Left kidney (tissue), 2 donors: ENCODE results near the gene PIAS2. TPM values are rescaled to one million over a fixed set of nuclear protein-coding genes. Genes with fewer than 3 reads are reported as not detected.

Source experiments
- DNase-seq: peaks from one replicate; pipeline ENCODE4 v3.0.0-alpha.2; 2013
- polyA plus RNA-seq: library from polyadenylated mRNA; unstranded; fragments of 120-200 nt; gene quantifications from one replicate; pipeline ENCODE4 v1.2.1, GENCODE V29; 2013; ENCODE audit not compliant: insufficient read length

PIAS2 gene
- polyA plus RNA-seq, 1 donor, result 33.8 TPM

DNA sequence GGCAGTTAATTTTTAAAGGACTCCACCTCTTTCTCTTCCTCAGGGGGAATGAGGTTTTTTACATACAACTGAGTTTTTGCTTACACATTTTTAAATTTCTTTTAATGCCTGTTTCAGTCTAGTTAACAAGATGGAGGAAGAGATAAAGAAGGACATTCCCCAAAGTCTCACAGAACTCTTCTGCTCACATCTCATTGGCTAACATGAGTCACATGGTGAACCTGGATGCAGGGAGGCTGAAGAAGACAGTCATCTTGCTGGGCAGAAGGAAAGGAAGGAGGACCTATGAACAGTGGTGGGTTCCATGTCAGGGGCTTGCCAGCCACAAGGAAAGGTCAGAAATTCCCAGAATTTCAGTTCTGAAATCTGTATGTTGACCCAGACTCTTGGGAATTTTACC, 150.1 kb downstream of the PIAS2 start:
- DNase-seq, result no peak

DNA sequence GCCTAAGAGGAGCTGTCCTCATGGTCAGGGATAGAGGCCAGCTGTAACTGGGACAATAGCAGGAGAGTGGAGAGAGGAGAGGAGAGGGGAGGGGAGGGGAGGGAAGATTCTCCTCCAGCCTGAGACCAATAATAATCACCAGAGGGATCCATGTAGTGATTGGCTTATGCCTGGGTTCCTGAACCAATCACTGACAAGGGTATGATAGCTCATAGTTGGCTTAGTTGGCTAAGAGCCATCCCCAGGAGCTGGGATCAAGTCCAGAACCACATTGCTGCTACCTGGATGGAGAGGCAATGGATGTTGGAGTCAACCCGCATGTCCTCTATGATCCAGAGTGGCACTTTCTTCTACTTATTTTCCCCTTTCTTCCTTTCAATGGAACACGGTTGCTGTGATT, 152.7 kb downstream of the PIAS2 start:
- no peak for DNase-seq

DNA sequence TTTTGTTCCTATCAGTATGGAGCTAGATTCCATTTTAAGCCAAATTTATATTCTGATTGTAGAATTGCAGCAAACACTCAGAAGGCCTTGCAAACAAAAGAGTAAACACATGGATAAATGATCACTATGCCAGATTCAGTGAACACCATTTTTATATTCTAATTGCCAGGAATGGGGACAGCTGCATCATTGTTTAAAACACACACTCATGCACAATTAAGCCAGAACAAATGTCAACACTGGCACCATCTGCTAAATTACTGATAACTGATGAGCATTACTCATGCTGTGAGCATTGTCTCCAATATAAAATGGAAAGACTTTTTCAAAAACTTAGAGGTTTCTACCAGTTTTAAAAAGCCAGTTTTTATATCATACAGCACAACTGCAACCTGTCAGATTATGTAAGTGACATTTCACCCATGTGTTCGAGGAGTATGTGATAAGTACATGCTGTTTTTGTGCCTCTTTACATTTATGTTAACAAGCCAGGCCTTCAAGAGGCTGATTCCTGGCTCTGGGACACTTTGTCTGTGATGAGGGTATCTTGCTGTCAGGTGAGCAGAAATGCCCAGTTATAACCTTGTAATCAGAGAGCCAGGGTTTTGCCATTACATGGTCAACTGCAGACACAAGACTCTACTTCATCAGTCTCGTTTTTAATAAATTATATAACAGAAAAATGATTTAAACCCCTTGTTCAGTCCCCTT, 156.1 kb downstream of the PIAS2 start:
- DNase-seq, result no peak

DNA sequence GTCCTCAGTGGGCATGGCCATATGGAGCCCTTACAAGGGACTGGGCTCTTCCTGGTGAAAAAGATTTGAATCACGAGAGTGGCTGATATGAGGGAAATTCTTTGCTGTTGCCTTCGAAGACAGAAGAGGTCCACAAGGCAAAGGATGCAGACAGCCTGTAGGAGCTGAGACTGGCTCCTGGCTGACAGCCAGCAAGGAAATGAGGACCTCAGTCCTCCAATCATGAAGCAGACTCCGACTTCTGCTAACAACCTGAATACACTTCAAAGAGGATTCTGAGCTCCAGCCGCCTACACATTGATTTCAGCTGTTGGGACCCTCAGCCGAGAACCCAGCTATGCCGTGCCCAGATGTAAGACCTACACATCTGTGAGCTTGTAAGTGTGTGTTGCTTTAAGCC, 157.4 kb downstream of the PIAS2 start:
- no peak for DNase-seq

DNA sequence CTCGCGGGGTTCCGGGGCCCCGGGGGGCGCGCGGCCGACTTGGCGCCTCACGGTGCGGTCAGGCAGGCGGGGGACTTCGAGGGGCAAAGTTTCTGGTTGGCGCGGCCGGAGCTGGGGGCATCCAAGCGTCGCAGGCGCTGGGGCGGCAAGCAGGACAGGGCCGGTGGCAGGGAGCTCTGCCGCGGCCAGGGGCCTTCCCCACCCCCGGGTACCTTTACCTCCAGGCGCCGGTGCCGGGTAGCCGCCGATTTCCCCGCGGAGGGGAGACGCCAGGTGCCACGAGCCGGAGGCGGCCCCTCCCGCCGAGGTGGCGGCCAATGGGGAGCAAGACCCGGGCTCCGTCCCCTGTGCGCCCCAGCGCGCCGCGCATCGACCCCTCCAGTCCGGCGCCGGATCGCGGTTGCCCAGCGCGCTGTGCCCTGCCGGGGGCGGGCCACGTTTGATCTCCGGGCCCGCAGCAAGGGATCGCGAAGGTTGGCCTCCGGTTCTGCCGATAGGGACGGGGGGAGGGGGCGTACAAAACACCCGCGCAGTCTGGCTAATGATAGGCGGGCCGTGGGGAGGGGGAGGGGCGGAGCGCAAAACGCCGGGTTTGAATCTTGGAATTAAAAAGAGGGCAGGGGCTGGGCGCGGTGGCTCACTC, 160.6 kb downstream of the PIAS2 start, which contains the start of gene ST8SIA5:
Gene ST8SIA5, minus strand, starts transcription at position 495 of the 643 bp plus-strand sequence. CDS start 545 bp downstream, outside the sequence.
- DNase-seq, result peak; percentile 17

DNA sequence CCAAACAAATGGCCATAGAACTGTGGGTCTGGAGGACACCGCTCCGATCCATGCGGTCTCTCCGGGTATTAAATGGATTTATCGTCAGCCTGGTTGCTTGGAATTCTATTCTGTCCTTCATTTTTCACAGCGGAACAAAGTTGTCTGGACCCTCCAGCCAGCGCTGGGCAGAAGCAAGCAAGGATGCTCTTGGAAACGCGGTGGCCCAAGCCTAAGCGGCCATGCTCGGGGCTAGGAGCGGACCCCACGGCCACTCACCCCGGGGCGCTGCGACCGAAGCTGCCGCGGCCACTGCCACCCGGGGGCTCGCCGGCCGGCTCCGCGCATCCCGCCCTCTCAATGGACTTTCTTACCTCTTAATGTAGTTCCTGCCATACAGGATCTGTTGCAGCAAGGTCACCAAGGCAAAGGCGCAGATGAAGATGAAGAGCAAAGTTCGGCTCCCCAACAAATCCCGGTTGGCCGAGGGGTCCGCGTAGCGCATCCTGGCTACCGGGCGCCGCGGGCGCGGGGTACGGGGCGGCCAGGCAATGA, 161.2 kb downstream of the PIAS2 start:
- DNase-seq, result peak; percentile 5

DNA sequence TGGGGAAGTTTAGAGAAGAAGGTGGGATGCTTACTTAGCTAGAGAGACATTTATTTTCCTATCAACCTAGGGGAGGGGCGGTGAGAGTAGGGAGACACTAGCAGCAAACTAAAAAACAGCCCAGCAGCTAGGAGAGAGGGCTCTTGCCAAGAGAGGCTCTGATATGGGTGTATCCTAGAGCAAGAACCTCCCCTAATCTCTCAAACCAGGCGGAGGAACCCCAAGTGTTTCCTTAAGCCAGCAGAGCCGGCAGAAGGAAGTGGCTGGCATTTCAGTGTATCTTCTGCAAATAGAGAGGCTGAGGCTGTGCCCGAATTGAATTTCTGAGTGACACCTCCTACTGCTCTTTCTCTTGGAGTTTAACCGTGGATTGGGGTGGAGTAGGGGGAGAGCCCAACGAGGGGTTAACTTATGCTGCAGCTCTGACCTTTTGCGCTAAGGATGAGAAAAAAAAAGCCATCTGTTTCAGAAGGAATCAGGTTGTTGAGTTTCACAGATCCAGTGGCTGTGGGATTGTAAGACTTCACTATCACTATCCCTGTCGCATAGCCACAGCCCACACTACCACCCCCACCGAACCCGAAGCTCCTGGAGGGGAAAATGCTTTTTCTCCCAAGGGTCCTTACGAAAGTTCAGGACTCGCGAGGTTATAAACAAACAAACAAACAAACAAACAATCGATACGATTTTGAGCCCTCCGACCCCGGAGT, 161.8 kb downstream of the PIAS2 start:
- no peak for DNase-seq

DNA sequence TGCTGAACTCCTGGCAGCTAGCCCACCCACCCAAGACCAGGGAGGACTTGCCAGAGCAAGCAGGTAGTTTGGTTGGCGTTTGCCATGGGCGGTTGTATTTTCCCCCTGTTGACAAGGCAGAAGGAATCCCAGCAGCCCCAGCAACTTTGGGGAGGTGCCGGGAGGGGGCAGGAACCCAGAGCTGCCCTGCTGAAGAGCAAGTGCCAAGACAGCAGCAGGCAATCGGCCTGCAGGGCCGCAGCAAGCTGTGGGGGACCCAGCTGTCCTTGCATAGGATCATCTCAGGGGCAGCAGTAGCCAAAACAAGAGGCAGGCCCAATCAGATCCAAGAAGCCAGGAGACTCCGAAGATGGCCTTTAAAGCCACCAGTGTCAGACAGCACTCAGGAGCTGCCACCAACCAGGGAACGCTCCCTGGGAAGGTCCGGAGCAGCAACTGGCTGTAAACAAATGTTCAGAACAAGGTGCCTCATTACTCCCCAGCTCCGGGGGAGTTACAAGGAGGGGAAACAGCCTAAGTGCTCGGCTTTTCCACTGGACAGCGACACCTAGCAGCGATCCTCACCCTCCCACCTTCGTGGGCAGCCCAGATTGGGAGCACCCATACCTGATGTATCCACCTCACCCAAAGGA, 162.5 kb downstream of the PIAS2 start:
- DNase-seq, result peak; percentile 30

DNA sequence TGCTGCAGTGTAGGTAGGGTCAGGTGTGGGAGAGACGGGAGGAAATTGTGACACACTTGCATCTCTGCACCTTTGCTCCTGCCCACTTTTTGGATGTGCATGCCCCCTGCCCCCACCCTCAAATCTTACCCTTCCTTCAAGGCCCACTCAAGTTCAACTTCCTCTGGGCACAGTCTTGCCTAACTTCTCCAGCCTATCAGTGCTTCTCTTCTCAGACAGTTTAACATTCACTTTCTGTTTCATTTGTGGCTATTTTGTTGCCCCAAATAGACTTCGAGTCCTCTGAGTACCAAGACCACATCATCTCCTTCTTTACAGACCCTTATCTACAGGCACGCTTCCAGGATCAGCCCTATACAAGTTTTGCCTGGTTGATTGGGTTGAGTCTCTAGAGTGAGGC, 163.1 kb downstream of the PIAS2 start:
- DNase-seq, result no peak

Other genes with a start within 250 kb of the PIAS2 start
- gene ST8SIA5, start 160.5 kb downstream of the PIAS2 start, polyA plus RNA-seq, result 1.0 TPM
- 14.1 TPM for gene KATNAL2, start 95 bp upstream of the PIAS2 start, polyA plus RNA-seq
- gene ELOA2, start 118.1 kb upstream of the PIAS2 start, polyA plus RNA-seq, result not detected
- gene HDHD2, start 233.0 kb upstream of the PIAS2 start, polyA plus RNA-seq, result 66.9 TPM